Fibroblast of lung (primary cell): ENCODE results near the gene MED10.

Experiments used
- EZH2 ChIP-seq: IDR thresholded peaks from 2 replicates; pipeline ENCODE4 v1.5.1; 2012; ENCODE audit warnings: low read length, control low read depth, mild to moderate bottlenecking; ENCODE audit errors: missing control alignments
- TF ChIP-seq, protein P1 (sequence below), 2 donors: IDR thresholded peaks in 1 of 2; conservative IDR thresholded peaks in 1 of 2; 1 replicate in 1 of 2; 2 replicates in 1 of 2; pipeline ENCODE4 v1.5.1; 2011 to 2012; ENCODE audit warnings: low read length in 2 of 2, control low read depth in 1 of 2, inconsistent platforms in 1 of 2, low read depth in 1 of 2, mild to moderate bottlenecking in 1 of 2

DNA sequence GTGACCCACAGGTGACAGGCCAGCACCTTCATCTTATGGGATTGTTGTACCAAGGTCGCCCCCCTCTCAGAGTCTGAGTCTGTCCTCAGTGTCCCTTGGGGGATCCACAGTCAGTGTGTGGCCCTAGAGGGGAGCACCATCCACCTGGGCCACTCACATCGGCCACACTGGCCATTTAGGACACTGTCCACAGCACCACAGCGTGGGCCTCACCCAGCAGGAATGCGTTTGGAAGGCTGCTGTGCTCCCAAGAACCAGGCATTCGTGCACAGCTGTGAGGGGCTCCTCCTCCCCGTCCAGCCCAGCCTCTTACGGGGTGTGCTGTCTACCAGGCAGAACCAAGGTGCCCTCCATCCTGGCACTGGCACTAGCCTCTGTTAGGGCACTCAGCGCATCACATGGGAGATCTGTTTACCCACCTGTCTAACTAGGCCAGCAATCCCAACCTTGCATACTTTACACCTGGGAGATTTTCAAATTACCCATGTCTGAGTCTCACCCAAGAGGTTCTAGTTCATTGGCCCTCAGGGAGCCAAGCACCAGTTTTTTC is 45.8 kb upstream of the MED10 start:
- TF ChIP-seq, protein P1, sequence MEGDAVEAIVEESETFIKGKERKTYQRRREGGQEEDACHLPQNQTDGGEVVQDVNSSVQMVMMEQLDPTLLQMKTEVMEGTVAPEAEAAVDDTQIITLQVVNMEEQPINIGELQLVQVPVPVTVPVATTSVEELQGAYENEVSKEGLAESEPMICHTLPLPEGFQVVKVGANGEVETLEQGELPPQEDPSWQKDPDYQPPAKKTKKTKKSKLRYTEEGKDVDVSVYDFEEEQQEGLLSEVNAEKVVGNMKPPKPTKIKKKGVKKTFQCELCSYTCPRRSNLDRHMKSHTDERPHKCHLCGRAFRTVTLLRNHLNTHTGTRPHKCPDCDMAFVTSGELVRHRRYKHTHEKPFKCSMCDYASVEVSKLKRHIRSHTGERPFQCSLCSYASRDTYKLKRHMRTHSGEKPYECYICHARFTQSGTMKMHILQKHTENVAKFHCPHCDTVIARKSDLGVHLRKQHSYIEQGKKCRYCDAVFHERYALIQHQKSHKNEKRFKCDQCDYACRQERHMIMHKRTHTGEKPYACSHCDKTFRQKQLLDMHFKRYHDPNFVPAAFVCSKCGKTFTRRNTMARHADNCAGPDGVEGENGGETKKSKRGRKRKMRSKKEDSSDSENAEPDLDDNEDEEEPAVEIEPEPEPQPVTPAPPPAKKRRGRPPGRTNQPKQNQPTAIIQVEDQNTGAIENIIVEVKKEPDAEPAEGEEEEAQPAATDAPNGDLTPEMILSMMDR (conservative IDR thresholded peaks at IDR 0.05 in 1 of 2, IDR thresholded peaks at IDR 0.05 in 1 of 2; ENCODE audit: low read depth in 1 of 2, low read length in 2 of 2), result no peak
- TF ChIP-seq EZH2, result no peak
